Lung (tissue), 12 donors: ENCODE data around the gene NIPA2. TPM values are rescaled to one million over a fixed set of nuclear protein-coding genes. Genes with fewer than 3 reads are reported as not detected.

Experiments
- ATAC-seq: fragments of 200-7000 bp; cut with Tn5 transposase; one replicate; pipeline ENCODE4 v1.9.1; 2020; ENCODE audit warnings: moderate number of reproducible peaks; ENCODE audit not compliant: insufficient read depth, low FRiP score
- DNase-seq, 3 donors: peaks; one replicate each; pipeline ENCODE4 v3.0.0-alpha.2; 2013 to 2017
- H3K27ac ChIP-seq, 2 donors: one replicate each; pipeline ENCODE4 v1.5.1; 2013; ENCODE audit warnings: mild to moderate bottlenecking in 2 of 2, moderate library complexity in 2 of 2, control low read depth in 1 of 2, inconsistent platforms in 1 of 2, low read depth in 1 of 2, low read length in 1 of 2
- H3K27me3 ChIP-seq, 3 donors: one replicate each; pipeline ENCODE4 v1.5.1; 2013; ENCODE audit warnings: low read length in 2 of 3; ENCODE audit not compliant: control insufficient read depth in 3 of 3, insufficient read depth in 3 of 3
- H3K36me3 ChIP-seq, 4 donors: one replicate each; pipeline ENCODE4 v1.5.1; 2013; ENCODE audit warnings: low read length in 4 of 4, mild to moderate bottlenecking in 1 of 4, moderate library complexity in 1 of 4; ENCODE audit not compliant: control insufficient read depth in 4 of 4, insufficient read depth in 4 of 4
- H3K4me1 ChIP-seq, 5 donors: one replicate each; pipeline ENCODE4 v1.5.1; 2013; ENCODE audit warnings: low read length in 5 of 5, mild to moderate bottlenecking in 2 of 5, moderate library complexity in 1 of 5; ENCODE audit not compliant: control insufficient read depth in 5 of 5, insufficient read depth in 5 of 5
- H3K4me3 ChIP-seq: one replicate; pipeline ENCODE4 v1.5.1; 2013; ENCODE audit warnings: mild to moderate bottlenecking, control low read depth, moderate library complexity
- H3K9ac ChIP-seq, 2 donors: one replicate each; pipeline ENCODE4 v1.5.1; 2013; ENCODE audit warnings: low read length in 2 of 2, control low read depth in 1 of 2; ENCODE audit not compliant: insufficient read depth in 1 of 2
- H3K9me3 ChIP-seq, 4 donors: one replicate each; pipeline ENCODE4 v1.5.1; 2013; ENCODE audit warnings: low read length in 3 of 4, mild to moderate bottlenecking in 1 of 4, moderate library complexity in 1 of 4; ENCODE audit not compliant: control insufficient read depth in 4 of 4, insufficient read depth in 3 of 4
- WGBS, 2 donors: extraction: QIAGEN DNeasy Blood & Tissue Kit; methylation state at CpG; one replicate each; pipeline ENCODE4 v1.1.7; 2013; 5-methylcytosine and 5-hydroxymethylcytosine counted together
- polyA plus RNA-seq, 2 donors: library from polyadenylated mRNA; stranded (reverse); fragments of 200-250 nt; gene quantifications; one replicate each; pipeline ENCODE4 v1.2.1, GENCODE V29; 2013
- total RNA-seq, 2 donors: library from RNA; depleted of rRNA in 1 of 2; stranded (reverse); fragments of >200 nt in 1 of 2; gene quantifications; one replicate each; pipeline ENCODE4 v1.2.1, GENCODE V29; 2014 to 2021
- TF ChIP-seq, protein P1 (sequence below): IDR thresholded peaks from 2 replicates; pipeline ENCODE4 v1.5.1; 2012; ENCODE audit warnings: mild to moderate bottlenecking; ENCODE audit errors: control extremely low read depth, extremely low read depth
- donor health status: control.
- donor health status: control.
- donor health status: Bipolar disorder and iron deficiency.
- donor health status: healthy.
- donor health status: DM: yes; HTN: yes; CAD: no.

NIPA2 gene
- total and polyA plus RNA-seq, 4 donors = 12.5 to 53.7 (median 42.5) TPM

DNA sequence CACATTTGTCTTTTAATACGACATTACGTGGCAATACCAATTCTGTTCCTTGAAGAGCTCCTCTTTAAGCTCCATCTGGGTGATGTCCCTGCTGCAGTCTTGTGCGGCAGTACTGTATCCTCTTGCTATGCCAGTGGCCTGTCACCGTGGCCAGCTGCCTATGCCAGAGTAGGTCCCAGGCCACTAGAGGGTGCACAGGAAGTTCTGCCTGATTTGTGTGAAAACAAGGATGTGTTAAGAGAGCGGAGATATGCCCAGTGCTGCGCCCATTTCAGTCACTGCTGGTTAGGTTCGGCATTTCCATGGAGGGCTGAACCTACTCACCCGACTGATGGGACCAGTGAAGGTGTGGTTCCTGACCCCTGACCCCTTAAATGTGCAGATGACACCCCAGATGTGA is 26.8 kb upstream of the NIPA2 start:
- Histone ChIP-seq H3K9me3 (peaks cover 0 to 3% (median 0%) of the 10 kb centered on the region in 4 donors), H3K27me3 (no peaks in the 10 kb centered on the region), H3K4me1 (no peaks in the 10 kb centered on the region), H3K4me3 (no peak overlapping the region), H3K27ac (no peak overlapping the region), H3K36me3 (peaks cover 0 to 2% (median 0%) of the 10 kb centered on the region in 4 donors), H3K9ac (no peak overlapping the region)
- ATAC-seq = no peak
- DNase-seq = peak in 1 of 3 donors; percentile 13
- TF ChIP-seq, protein P1, sequence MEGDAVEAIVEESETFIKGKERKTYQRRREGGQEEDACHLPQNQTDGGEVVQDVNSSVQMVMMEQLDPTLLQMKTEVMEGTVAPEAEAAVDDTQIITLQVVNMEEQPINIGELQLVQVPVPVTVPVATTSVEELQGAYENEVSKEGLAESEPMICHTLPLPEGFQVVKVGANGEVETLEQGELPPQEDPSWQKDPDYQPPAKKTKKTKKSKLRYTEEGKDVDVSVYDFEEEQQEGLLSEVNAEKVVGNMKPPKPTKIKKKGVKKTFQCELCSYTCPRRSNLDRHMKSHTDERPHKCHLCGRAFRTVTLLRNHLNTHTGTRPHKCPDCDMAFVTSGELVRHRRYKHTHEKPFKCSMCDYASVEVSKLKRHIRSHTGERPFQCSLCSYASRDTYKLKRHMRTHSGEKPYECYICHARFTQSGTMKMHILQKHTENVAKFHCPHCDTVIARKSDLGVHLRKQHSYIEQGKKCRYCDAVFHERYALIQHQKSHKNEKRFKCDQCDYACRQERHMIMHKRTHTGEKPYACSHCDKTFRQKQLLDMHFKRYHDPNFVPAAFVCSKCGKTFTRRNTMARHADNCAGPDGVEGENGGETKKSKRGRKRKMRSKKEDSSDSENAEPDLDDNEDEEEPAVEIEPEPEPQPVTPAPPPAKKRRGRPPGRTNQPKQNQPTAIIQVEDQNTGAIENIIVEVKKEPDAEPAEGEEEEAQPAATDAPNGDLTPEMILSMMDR = no peak
- 79 to 81% methylated on average over 8 of the region's 8 CpGs for WGBS, 2 donors

GRCh38 chr15:22813844-22814243 is 24.6 kb upstream of the NIPA2 start:
- peaks cover 0 to 3% (median 0%) of the 10 kb centered on the region in 4 donors for H3K9me3 ChIP-seq
- no peak overlapping the region for H3K27ac ChIP-seq
- H3K4me3 ChIP-seq = no peak overlapping the region
- H3K27me3 ChIP-seq = no peaks in the 10 kb centered on the region
- ATAC-seq (no peak), DNase-seq (no peak)
- WGBS, 2 donors = 92 to 93% methylated on average over 3 of the region's 3 CpGs
- H3K36me3 ChIP-seq = peaks cover 0 to 2% (median 0%) of the 10 kb centered on the region in 4 donors
- TF ChIP-seq, protein P1 = no peak
- H3K4me1 ChIP-seq = no peaks in the 10 kb centered on the region
- no peak overlapping the region for H3K9ac ChIP-seq

DNA sequence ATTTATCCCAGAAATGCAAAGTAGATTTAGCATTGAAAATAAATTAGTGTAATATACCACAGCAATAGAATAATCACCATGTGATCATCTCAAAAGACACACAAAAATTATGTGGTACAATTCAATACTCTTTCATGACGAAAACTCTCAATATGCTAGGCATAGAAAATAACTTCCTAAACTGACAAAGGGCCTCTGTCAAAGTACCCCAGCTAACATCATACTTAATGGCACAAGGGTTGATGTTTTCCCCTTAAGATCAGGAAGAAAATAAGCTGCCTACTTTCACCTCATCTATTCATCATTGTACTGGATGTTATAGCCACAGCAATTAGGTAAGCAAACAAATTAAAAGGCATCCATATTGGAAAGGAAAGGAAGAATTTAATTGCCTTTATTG is 22.7 kb upstream of the NIPA2 start:
- peaks cover 0 to 8% (median 4%) of the 10 kb centered on the region in 4 donors for H3K36me3 ChIP-seq
- no peaks in the 10 kb centered on the region for H3K27me3 ChIP-seq
- H3K27ac ChIP-seq = no peak overlapping the region
- 92 to 98% methylated on average over 1 of the region's 1 CpG for WGBS, 2 donors
- no peaks in the 10 kb centered on the region for H3K4me1 ChIP-seq
- H3K9ac ChIP-seq = no peak overlapping the region
- H3K9me3 ChIP-seq = peaks cover 0 to 2% (median 0%) of the 10 kb centered on the region in 4 donors
- H3K4me3 ChIP-seq = no peak overlapping the region
- ATAC-seq (no peak), DNase-seq (no peak)
- TF ChIP-seq, protein P1 = no peak

DNA sequence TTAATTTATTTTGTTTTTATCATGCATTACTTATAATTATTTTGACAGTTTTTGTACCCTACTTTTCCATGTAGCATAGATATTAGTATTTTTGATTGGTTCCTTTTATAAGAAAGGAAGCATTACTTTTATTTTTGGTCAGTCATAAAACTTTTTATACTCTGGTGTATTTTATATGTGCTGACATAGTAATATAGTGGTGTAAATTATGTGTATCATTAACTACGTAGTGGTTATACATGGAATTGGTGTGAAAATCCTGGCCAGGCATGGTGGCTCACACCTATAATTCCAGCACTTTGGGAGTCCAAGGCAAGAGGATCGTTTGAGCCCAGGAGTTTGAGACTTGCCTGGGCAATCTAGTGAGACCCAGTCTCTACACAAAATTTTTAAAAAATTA is 18.8 kb upstream of the NIPA2 start:
- DNase-seq = no peak
- TF ChIP-seq, protein P1 = no peak
- H3K4me1 ChIP-seq = no peaks in the 10 kb centered on the region
- H3K9me3 ChIP-seq = peaks cover 0 to 2% (median 0%) of the 10 kb centered on the region in 4 donors
- no peak overlapping the region for H3K27ac ChIP-seq
- no peak overlapping the region for H3K9ac ChIP-seq
- 91 to 92% methylated on average over 2 of the region's 2 CpGs for WGBS, 2 donors
- ATAC-seq = no peak
- no peaks in the 10 kb centered on the region for H3K27me3 ChIP-seq
- no peak overlapping the region for H3K4me3 ChIP-seq
- peaks cover 6 to 23% (median 10%) of the 10 kb centered on the region in 4 donors for H3K36me3 ChIP-seq
